ENCODE measurements around the gene BDKRB1.
"Not testable (repeated sequence)": the region's sequence is repeated elsewhere in the genome, so short reads cannot be mapped to it uniquely, and the experiment has no call there.

Gene BDKRB1

GRCh38 chr14:96233661-96234060 is 22.3 kb upstream of the BDKRB1 start:
- DNase-seq (ENCODE audit: low spot score) = no peak

- no peak for DNase-seq (ENCODE audit: low spot score)
Observed at GRCh38 chr14:96235426-96235825, 20.6 kb upstream of the BDKRB1 start.

GRCh38 chr14:96237641-96238040 is 18.4 kb upstream of the BDKRB1 start:
- DNase-seq (ENCODE audit: low spot score) = no peak

- DNase-seq (ENCODE audit: low spot score) = no peak
Observed at GRCh38 chr14:96238676-96239265, 17.2 kb upstream of the BDKRB1 start.

GRCh38 chr14:96239711-96240141 is 16.3 kb upstream of the BDKRB1 start:
- no peak for DNase-seq (ENCODE audit: low spot score)

GRCh38 chr14:96240641-96241040 is 15.4 kb upstream of the BDKRB1 start:
- DNase-seq (ENCODE audit: low spot score) = no peak

- no peak for DNase-seq (ENCODE audit: low spot score)
Observed at GRCh38 chr14:96242126-96242525, 13.9 kb upstream of the BDKRB1 start.

GRCh38 chr14:96243785-96244184 is 12.2 kb upstream of the BDKRB1 start:
- no peak for DNase-seq (ENCODE audit: low spot score)

- not testable (repeated sequence) for DNase-seq (ENCODE audit: low spot score)
Observed at GRCh38 chr14:96245074-96245473, 10.9 kb upstream of the BDKRB1 start.

- DNase-seq (ENCODE audit: low spot score) = no peak
Observed at GRCh38 chr14:96245710-96246538, 10.1 kb upstream of the BDKRB1 start.

- no peak for DNase-seq (ENCODE audit: low spot score)
Observed at GRCh38 chr14:96246539-96246847, 9.5 kb upstream of the BDKRB1 start.

- DNase-seq (ENCODE audit: low spot score) = no peak
Observed at GRCh38 chr14:96247031-96247430, 9.0 kb upstream of the BDKRB1 start.

- no peak for DNase-seq (ENCODE audit: low spot score)
Observed at GRCh38 chr14:96249029-96249428, 7.0 kb upstream of the BDKRB1 start.

- DNase-seq (ENCODE audit: low spot score) = no peak
Observed at GRCh38 chr14:96250485-96250884, 5.5 kb upstream of the BDKRB1 start.

- DNase-seq (ENCODE audit: low spot score) = no peak
Observed at GRCh38 chr14:96251656-96252155, 4.3 kb upstream of the BDKRB1 start.

GRCh38 chr14:96252323-96252998 is 3.5 kb upstream of the BDKRB1 start:
- DNase-seq (ENCODE audit: low spot score) = no peak

GRCh38 chr14:96252999-96253539 is 2.9 kb upstream of the BDKRB1 start:
- DNase-seq (ENCODE audit: low spot score) = no peak

- DNase-seq (ENCODE audit: low spot score) = no peak
Observed at GRCh38 chr14:96254687-96255086, 1.3 kb upstream of the BDKRB1 start.

GRCh38 chr14:96256407-96256806 is 397 bp downstream of the BDKRB1 start:
- DNase-seq (ENCODE audit: low spot score) = no peak

- DNase-seq (ENCODE audit: low spot score) = no peak
Observed at GRCh38 chr14:96257056-96257455, 1.0 kb downstream of the BDKRB1 start.

- no peak for DNase-seq (ENCODE audit: low spot score)
Observed at GRCh38 chr14:96257900-96258299, 1.9 kb downstream of the BDKRB1 start.

GRCh38 chr14:96260341-96260821 is 4.4 kb downstream of the BDKRB1 start:
- no peak for DNase-seq (ENCODE audit: low spot score)

- no peak for DNase-seq (ENCODE audit: low spot score)
Observed at GRCh38 chr14:96261053-96261452, 5.0 kb downstream of the BDKRB1 start.
